ENCODE data around the gene SH2B3. TPM values are rescaled to one million over a fixed set of nuclear protein-coding genes. Genes with fewer than 3 reads are reported as not detected.
"Not testable (repeated sequence)": the region's sequence is repeated elsewhere in the genome, so short reads cannot be mapped to it uniquely, and the experiment has no call there.

The SH2B3 gene
- polyA plus RNA-seq, 1 experiment: 21.6 TPM

DNA sequence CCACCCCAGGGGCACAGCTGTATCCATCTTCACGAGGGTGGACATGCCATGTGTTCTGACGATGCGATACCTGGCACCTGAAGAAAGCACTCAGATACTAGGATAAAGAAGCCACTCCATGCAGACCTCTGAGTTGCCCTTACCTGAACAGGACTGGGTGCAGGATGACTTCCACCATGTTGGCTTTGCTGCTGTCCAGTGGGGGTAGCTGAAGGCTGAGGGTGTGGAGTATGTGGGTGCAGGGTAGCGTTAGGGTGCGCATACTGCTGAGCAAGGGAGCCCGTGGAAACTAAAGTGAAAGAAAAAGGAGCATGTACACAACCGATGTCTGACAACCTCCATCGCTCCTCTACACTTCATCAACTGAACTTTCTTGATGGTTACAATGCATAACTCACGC, 51.3 kb downstream of the SH2B3 start:
- H3K9me3 ChIP-seq (ENCODE audit: control insufficient read depth, insufficient read depth, low read length): no peaks in the 10 kb centered on the region
- H3K27ac ChIP-seq (ENCODE audit: low read depth, low read length): no peak overlapping the region
- TF ChIP-seq, protein P1, sequence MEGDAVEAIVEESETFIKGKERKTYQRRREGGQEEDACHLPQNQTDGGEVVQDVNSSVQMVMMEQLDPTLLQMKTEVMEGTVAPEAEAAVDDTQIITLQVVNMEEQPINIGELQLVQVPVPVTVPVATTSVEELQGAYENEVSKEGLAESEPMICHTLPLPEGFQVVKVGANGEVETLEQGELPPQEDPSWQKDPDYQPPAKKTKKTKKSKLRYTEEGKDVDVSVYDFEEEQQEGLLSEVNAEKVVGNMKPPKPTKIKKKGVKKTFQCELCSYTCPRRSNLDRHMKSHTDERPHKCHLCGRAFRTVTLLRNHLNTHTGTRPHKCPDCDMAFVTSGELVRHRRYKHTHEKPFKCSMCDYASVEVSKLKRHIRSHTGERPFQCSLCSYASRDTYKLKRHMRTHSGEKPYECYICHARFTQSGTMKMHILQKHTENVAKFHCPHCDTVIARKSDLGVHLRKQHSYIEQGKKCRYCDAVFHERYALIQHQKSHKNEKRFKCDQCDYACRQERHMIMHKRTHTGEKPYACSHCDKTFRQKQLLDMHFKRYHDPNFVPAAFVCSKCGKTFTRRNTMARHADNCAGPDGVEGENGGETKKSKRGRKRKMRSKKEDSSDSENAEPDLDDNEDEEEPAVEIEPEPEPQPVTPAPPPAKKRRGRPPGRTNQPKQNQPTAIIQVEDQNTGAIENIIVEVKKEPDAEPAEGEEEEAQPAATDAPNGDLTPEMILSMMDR (IDR thresholded peaks at IDR 0.05; ENCODE audit: low read depth, low read length): no peak
- no peak for DNase-seq (ENCODE audit: low read depth, low spot score)
- no peak overlapping the region for H3K4me3 ChIP-seq (ENCODE audit: low read depth, low read length)
- ChIA-PET CTCF (interaction anchor here (0.9 to 10.4 kb wide), 2 partner anchors 10 to 60 kb away, joined by 3 to 349 read pairs; no protein-coding TSS in a partner anchor), POLR2A (no interaction called here)
- no peaks in the 10 kb centered on the region for H3K27me3 ChIP-seq (ENCODE audit: control insufficient read depth, insufficient read depth, low read length)

DNA sequence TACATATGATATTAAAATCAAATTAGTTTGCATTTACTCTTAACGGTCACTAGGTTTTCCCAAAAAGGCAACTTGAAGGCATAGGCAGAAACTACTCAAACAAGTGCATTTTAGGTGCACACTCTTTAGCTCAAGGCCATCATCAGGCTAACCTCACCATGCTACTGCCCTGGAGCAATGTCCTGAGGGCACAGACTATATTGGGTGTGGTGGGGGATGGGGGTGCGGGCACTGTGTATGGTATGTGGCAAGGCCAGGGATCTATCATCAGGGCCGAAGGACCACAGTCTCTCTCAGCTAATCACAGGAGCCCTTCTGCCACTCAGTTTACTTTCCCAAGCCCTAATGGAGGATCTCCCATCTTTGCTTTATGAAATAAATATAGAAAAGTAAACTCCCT, 51.9 kb downstream of the SH2B3 start:
- DNase-seq (ENCODE audit: low read depth, low spot score): no peak
- H3K27ac ChIP-seq (ENCODE audit: low read depth, low read length): no peak overlapping the region
- H3K4me3 ChIP-seq (ENCODE audit: low read depth, low read length): no peak overlapping the region
- no peaks in the 10 kb centered on the region for H3K27me3 ChIP-seq (ENCODE audit: control insufficient read depth, insufficient read depth, low read length)
- TF ChIP-seq, protein P1 (IDR thresholded peaks at IDR 0.05; ENCODE audit: low read depth, low read length): no peak
- ChIA-PET POLR2A (no interaction called here), CTCF (interaction anchor here (10.4 kb wide), 1 partner anchor 60 kb away, joined by 349 read pairs; no protein-coding TSS in a partner anchor)
- no peaks in the 10 kb centered on the region for H3K9me3 ChIP-seq (ENCODE audit: control insufficient read depth, insufficient read depth, low read length)

DNA sequence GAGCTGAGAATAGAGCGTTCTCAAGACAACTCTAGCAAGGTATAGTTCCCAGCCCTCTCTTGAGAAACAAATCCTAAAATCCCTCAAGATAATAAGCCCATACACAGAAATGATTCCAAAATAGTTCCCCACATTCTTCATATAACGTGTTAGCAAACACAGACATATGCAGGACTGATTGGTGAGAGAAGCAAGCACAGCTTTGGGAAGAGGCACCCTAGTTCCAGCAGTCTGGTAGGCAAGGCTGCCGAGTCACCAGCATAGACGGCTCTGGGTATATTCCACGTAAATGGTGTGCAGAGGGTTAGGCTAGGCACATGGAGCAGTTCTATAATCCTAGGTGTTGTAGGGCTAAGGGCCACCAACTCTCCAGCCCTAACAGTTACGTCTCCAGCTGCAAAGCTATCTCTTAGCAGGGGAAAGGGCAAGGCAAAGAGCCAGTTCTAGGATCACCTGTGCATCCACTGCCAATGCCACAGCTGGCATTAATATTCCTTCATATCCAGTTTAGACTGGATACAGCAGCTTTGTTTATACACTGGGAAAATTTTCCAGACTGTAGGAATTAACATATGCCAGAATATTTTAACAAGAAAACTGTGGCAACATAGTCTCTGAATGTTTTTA, 52.9 kb downstream of the SH2B3 start:
- TF ChIP-seq, protein P1 (IDR thresholded peaks at IDR 0.05; ENCODE audit: low read depth, low read length): no peak
- peak overlapping the region; percentile 39 for H3K27ac ChIP-seq (ENCODE audit: low read depth, low read length)

GRCh38 chr12:111460111-111460510, 54.4 kb downstream of the SH2B3 start:
- H3K4me3 ChIP-seq (ENCODE audit: low read depth, low read length); DNase-seq (ENCODE audit: low read depth, low spot score); H3K9me3 ChIP-seq (ENCODE audit: control insufficient read depth, insufficient read depth, low read length); POLR2A ChIA-PET; H3K27ac ChIP-seq (ENCODE audit: low read depth, low read length); H3K27me3 ChIP-seq (ENCODE audit: control insufficient read depth, insufficient read depth, low read length): not testable (repeated sequence)
- CTCF ChIA-PET: interaction anchor here (1.7 to 4.9 kb wide), 2 partner anchors 9 to 63 kb away, joined by 9 to 53 read pairs; no protein-coding TSS in a partner anchor

More for the DNA sequence above, 52.9 kb downstream of the SH2B3 start:
- no peak for DNase-seq (ENCODE audit: low read depth, low spot score)
- Histone ChIP-seq H3K4me3 (ENCODE audit: low read depth, low read length) (no peak overlapping the region), H3K9me3 (ENCODE audit: control insufficient read depth, insufficient read depth, low read length) (no peaks in the 10 kb centered on the region), H3K27me3 (ENCODE audit: control insufficient read depth, insufficient read depth, low read length) (no peaks in the 10 kb centered on the region)
- ChIA-PET CTCF (interaction anchor here (0.9 to 1.5 kb wide), 3 partner anchors 8 to 71 kb away, joined by 3 to 13 read pairs (median 4); no protein-coding TSS in a partner anchor), POLR2A (interaction anchor here (1.0 kb wide), 1 partner anchor 11 kb away, joined by 3 read pairs; no protein-coding TSS in a partner anchor)

DNA sequence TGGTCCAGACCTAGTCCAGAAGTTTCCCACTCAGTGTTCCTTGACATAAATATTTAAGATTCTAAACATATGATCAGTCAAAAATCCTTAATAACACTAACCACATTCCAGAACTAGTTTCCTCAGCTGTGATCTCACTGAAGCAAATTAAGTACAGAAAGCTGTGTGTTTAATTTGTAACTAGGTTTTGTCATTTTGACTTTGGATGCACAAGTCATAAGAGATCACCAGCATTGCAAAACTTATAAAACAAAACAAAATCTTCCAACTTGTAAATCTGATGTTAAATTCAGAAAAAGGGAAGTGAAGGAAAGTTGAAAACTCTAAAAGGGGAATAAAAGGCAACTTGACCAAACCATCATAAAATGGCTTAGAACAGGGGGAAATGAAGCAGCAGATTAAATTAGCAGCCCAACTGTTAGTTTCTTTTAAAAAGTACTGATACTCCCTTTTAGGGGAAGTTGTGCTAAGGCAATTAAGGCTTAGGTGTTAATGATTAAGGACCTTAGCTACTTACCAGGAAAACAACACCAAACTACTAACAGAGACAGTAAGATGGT, 56.6 kb downstream of the SH2B3 start:
- TF ChIP-seq, protein P1 (IDR thresholded peaks at IDR 0.05; ENCODE audit: low read depth, low read length): no peak
- H3K27me3 ChIP-seq (ENCODE audit: control insufficient read depth, insufficient read depth, low read length): no peaks in the 10 kb centered on the region
- peak overlapping the region; percentile 59 for H3K27ac ChIP-seq (ENCODE audit: low read depth, low read length)
- no peaks in the 10 kb centered on the region for H3K9me3 ChIP-seq (ENCODE audit: control insufficient read depth, insufficient read depth, low read length)
- H3K4me3 ChIP-seq (ENCODE audit: low read depth, low read length): no peak overlapping the region
- DNase-seq (ENCODE audit: low read depth, low spot score): peak; percentile 72
- CTCF ChIA-PET: interaction anchor here (0.5 to 4.9 kb wide), 3 partner anchors 11 to 65 kb away, joined by 3 to 53 read pairs (median 12); no protein-coding TSS in a partner anchor
- POLR2A ChIA-PET: no interaction called here

Measured in AG04450 (cell line).